NAMALWA (cell line): Measurements from ENCODE around the gene ACOT7.

Source experiments
- DNase-seq: peaks from one replicate; pipeline ENCODE4 v3.0.0-alpha.2; 2015; ENCODE audit warnings: low spot score

The ACOT7 gene

DNA sequence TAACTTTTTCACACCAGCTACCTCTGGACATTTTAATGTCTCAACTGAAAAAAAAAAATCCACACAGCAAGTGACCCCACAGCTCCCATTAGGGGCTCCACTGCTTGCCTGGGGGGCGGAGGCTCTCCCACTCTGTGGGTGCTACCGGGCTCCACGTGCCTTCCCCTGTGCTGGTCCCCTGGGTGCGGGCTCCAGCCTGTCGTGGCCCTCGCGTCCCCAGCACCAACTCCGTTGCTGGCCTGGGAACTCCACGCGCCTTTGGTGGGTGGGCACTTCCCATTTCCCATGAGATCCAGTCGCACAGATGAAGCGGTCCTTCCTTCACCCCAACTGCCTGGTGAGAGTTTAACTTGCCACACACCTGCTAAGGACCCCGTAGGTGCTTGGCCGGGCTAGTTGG, 105.5 kb downstream of the ACOT7 start:
- DNase-seq = no peak

GRCh38 chr1:6287431-6287886, 106.1 kb downstream of the ACOT7 start:
- no peak for DNase-seq

DNA sequence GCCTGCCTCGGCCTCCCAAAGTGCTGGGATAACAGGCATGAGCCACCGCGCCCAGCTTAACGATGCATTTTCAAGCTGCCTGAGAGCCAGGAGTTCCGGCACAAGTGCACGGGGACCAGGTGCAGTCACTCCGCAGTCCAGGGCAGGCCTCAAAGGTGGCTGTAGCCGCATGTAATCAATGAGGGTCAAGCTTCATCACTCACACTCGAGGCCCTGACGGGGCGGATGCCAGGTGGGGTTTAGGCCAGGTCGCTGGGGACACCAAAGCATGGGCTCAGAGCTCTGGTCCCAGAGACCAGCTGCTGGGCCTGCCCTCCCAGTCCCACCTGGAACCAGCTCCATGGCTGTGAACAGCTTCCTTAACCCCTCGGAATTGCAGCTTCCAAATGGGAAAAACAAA, 106.5 kb downstream of the ACOT7 start:
- no peak for DNase-seq

- DNase-seq = no peak
Measured at GRCh38 chr1:6286266-6286665, 107.3 kb downstream of the ACOT7 start.

DNA sequence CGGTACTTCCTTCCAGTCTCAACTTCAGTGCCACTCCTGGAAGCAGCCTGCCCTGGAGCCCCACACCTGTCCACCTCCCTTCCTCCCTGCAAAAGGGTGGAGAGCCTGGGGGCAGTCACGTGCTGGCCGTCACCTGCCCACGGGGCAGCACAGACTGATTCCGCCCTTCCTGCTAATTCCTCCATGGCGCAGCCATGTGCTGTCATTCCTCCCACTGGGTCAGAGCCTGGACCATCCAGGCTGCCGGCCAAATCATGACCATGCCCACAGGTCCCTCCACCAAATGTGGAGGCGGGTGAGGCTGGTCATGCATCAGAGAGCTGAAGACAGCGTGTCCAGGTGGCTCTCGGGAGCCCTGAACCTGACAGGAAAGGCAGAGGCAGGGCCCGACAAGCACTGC, 108.2 kb downstream of the ACOT7 start:
- no peak for DNase-seq

DNA sequence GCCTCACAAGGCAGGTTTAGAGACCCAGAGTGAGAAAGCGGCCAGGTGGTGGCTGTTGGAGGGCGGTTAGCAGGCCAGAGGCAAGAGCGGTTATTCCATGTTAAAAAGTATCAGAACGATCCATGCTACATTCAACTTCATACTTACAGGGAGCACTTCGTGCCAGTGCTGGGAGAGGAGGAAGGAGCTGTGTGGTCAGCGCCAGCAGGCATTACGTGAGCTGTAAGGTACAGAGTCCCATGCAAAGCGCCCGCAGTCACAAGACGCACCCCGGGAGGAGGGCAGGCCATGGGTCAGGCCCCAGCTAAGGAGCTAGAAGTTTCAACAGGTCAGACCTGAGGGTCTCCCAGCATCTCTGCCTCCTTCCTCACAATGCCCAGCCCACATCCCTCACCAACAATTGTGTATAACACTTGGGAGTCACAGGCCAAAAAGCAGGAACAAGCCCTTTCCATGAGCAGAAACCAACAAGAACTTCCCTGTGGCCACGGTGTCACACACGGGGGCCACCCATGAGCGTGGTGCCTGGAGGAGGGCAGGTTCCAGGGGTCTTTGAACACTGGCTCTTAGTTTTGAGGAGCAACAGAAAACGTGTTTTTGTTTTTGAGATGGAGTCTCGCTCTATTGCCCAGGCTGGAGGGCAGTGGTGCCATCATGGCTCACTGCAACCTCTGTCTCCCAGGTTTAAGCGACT, 110.8 kb downstream of the ACOT7 start:
- DNase-seq = no peak

DNA sequence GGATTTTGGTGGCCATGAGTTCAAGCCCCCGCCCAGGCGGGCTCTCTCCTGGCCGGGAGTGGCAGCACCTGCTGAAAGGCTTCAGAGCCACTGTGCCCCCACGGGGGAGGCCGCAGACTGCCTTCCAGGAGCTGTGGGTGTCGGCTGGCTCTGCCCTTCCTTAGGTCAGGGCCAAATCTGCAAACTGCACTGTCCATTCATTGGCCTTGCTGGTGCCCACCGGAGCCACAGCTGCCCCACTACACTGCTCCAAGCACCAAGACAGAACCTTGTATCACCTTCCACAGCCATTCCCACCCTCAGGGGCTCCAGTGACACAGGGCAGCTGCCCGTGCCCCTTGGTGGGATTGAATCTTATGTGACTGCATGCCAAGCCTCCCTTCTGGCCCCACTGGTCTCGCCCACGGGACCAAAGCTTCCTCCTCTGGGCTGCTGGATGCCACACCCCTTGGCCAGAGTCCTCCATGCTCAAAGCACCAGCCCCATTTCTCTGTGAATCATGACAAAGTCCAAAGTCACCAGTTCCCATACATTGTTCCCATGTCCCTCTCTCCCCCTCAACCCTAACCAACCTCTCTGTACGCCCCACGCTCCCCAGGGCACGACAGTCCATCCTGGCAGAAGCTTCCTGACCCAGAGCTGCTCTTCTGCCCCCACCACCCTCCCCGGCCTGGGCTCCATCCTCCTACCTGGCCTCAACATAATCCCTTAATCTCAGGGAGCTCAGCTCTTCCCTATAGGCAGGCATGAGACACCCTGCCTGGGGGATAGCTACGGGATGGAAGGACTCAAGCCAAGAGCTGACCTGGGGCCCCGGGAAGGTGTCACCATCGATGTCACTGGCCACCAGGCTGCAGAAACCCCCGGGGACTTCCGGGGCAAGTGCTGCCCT, 111.8 kb downstream of the ACOT7 start:
- no peak for DNase-seq

DNA sequence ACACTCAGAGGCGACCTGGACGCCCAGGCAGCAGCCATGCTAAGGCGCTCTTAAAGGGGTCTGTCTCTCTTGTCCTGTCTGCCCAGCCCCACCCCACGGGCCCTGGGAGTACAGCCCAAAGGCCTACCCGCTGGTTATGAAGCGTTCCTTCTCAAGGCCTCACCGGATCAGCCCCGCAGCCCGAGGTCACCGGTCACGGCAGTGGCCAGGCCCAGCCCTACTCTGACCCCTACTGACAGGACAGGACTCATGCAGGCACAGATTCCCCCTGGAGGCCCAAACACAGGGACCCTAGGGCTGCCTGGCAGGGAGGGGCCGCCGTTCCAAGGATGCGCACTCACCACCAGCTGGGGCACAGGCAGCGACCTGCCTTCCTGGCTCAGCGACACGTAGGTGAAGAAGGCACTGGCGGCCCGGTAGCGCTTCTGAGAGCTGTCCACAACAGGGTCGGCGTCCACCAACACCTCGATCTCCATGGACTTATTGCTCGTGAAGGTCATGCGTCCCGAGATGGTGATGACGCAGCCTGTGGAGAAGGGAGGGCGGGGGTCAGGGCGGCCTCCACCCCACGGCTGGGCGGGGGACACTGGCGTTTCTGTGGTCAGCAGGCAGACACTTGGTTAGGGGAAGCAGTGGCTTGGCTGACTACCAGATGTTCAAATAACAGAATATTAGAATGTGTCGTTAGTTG, 112.7 kb downstream of the ACOT7 start:
- DNase-seq = no peak

GRCh38 chr1:6279613-6280383, 113.8 kb downstream of the ACOT7 start:
- no peak for DNase-seq

GRCh38 chr1:6279066-6279465, 114.5 kb downstream of the ACOT7 start:
- no peak for DNase-seq

DNA sequence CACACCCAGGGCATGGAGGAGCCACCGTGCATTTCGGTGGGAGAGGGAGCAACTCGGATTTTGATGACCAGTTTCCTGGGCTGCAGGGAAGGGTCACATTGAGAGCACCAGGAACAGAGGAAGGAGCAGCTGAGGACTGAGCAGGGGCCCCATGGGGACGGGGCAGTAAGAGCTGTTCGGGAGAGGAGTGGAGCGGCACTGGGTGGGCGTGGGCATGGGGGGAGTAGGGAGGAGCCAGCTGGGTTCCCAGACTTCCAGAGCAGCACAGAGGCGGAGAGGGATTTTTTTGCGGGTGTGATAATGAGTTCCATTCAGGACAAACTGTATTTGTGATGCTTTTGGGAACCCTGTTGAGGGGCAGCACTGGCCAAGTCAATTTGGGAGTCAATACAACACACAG, 115.3 kb downstream of the ACOT7 start:
- no peak for DNase-seq

DNA sequence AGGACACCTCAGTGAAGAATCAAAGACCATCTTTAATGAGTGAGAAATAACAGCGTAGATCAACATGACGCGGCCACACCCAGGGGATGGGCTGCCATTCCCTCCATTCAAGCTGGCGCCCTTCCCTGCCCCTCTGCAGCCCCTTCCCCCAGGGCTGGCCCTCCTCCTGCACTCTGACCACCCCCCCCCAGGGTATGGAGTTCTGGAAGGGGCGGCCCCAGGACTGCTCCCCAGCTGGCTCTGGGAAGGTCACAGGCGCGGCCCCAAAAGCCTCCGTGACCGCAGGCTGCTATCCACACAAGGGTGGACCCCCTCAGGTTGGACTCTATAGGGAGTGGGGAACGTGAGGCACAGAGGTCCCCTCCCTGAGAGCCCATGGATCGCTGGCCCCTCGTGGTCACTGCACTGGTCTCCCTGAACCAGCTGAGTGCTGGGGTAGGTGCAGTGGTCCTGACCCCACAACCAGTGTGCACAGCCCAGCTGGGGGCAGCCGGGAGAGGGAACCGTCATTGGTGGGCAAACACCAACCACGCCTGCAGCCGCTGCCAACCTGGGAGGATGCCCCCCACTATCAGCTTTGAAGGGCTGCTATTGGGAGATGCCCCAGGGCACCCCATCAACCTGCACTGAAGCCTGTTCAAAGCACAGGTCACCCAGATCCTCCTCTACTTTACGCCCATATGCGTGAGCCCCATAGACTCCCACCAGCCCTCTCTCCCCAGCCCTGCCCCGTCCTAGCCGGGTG, 116.6 kb downstream of the ACOT7 start:
- DNase-seq = no peak

DNA sequence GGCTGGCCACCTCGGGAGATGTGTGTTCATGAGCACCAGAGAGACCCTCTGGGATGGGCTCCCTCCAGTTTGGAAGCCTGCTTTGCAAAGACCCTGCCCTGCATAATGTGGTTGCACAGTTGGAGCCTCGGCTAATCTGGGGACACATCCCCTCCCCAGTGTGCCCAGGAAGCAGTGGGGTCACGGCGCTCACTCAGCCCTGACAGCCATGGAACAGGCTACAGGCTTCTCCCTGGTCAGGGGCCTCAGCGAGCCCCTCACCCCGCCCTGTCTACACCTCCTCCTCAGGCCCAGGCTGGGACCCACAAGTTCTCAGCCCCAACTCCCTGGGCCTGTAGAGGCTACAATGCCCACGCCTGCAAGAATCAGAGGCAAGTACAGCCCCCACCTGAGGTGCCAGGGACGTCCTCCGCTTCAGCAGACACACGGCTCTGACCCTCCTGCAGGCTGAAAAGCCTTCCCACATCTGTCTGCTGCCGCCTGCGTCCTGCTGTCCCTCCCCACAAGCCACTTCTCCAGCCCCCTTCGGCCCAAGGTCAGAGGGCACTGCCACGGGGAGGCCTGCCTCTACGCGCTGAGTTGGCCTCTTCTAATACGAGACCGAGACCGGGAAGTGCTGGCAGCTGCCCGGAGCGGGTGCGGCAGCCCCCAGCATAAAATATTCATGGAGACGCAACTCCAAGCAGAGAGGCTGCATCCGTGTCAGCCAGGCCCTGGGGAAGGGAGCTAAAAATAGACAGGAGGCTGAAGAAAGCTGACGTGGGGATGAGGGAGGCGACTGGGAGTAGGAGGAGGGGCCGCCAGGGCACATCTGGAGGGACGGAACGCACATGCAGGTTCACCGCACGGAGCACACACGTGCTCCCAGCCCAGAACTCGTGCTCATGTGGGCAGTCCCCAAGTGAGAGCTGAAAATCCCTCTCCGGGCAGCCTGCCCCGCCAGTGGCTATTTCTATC, 117.5 kb downstream of the ACOT7 start:
- no peak for DNase-seq

DNA sequence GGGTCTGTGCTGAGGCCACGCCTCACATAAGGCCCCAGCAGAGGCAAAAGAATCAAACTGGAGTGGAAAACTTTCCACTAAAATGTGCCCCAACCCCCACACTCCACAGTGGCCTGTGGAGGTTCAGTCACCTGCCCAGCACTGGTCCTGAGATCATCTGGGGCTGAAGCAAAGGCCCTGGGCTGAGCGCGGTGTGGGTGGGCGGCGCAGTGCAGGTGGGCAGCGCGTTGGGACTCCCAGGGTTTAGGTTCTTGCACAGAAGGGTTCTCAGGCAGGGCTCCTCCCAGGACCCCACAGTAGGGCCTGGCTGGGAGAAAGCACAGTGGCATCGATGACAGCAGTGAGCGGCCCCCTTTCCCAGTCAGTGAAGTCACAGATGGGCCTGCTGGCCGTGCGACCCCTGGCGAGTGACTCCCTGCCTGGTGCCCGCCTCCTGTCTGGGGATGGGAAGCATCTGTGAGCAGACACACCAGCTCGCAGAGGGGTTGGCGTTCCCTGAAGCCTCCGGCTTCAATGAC, 118.9 kb downstream of the ACOT7 start:
- DNase-seq = no peak

GRCh38 chr1:6274102-6274501, 119.5 kb downstream of the ACOT7 start:
- no peak for DNase-seq

DNA sequence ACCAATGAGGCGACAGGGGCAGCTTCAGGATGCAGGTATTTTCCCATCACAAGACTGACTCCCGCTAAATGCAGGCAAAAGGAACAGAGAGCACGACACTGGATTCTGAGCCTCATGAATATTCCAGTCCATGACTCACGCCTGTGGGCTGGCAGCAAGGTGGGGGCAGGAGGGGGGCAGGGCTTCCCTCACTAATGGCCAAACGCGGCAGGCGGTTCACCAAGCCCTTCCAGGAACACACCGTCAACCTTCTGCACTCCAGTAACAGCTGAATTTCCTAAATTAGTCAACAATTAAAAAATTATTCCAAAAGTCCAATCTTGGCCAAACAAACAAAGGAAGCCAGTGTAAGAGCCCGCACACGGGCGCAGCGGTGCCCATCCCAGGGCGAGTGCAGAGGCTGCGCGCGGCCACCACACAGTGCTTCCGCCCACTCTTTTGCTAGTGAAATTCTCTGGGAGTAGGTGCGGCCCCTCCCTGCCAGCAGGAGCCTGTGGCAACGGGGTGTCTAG, 120.1 kb downstream of the ACOT7 start:
- no peak for DNase-seq

GRCh38 chr1:6272868-6273267, 120.7 kb downstream of the ACOT7 start:
- DNase-seq = peak; percentile 39

GRCh38 chr1:6272452-6272851, 121.1 kb downstream of the ACOT7 start:
- DNase-seq = no peak

DNA sequence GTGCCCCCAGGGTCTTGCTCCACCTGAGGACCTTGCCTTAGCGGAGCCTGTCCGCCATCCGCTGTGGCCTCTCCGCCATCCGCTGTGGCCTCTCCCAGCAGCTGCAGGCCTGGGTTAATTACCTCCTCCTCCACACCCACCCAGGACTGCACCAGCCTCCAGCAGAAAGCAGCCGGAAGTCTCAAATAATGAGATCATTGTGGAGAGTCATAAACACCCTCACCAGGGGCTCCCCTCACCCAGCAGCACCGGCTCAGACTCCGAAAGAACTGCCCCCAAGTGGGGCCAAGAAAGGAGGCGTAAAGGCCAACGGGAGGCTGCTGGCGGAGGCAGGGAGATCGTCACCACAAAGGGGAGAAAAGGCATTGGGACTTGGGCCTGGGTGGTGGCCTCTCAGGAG, 122.0 kb downstream of the ACOT7 start:
- DNase-seq = no peak

DNA sequence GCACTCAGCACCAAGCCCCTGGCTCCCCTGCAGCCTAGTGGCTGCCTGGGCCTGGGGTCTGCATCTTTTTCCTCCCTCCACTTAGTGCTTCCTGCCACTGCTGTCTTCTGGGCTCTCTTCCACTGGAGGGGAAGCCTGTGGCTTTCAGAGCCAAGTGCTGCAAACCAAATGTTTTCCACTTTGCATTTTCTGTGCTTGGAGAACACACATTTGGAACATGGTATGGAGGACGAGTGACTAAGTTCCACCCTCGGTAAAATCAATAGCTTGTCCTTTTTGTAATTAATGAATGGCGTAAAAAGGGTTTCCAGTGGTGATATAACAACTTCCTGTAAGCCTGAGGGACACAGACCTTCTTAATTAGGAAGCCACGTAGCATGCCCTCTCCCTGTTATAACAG, 122.6 kb downstream of the ACOT7 start:
- no peak for DNase-seq
